GM04503 (cell line): Measurements from ENCODE around the gene PGAM5.

Source experiments
- DNase-seq: peaks from one replicate; pipeline ENCODE4 v3.0.0-alpha.2; 2012; ENCODE audit warnings: low read depth

Gene PGAM5

GRCh38 chr12:132723015-132723763 is 12.5 kb downstream of the PGAM5 start:
- DNase-seq: no peak

GRCh38 chr12:132723764-132724140 is 13.1 kb downstream of the PGAM5 start:
- no peak for DNase-seq

GRCh38 chr12:132724506-132725241 is 14.0 kb downstream of the PGAM5 start:
- no peak for DNase-seq

- no peak for DNase-seq
Observed at GRCh38 chr12:132726386-132726785, 15.7 kb downstream of the PGAM5 start.

GRCh38 chr12:132727091-132727794 is 16.6 kb downstream of the PGAM5 start:
- no peak for DNase-seq

GRCh38 chr12:132728502-132728901 is 17.9 kb downstream of the PGAM5 start:
- DNase-seq: no peak

GRCh38 chr12:132729541-132730320 is 19.1 kb downstream of the PGAM5 start:
- DNase-seq: no peak

GRCh38 chr12:132730353-132730752 is 19.7 kb downstream of the PGAM5 start:
- no peak for DNase-seq

GRCh38 chr12:132731574-132731973 is 20.9 kb downstream of the PGAM5 start:
- DNase-seq: no peak

- no peak for DNase-seq
Observed at GRCh38 chr12:132734206-132734605, 23.6 kb downstream of the PGAM5 start.

GRCh38 chr12:132735496-132735895 is 24.9 kb downstream of the PGAM5 start:
- DNase-seq: no peak

GRCh38 chr12:132736378-132736777 is 25.7 kb downstream of the PGAM5 start:
- no peak for DNase-seq

- DNase-seq: no peak
Observed at GRCh38 chr12:132736913-132737312, 26.3 kb downstream of the PGAM5 start.

- no peak for DNase-seq
Observed at GRCh38 chr12:132739600-132740312, 29.1 kb downstream of the PGAM5 start.

GRCh38 chr12:132740313-132740646 is 29.6 kb downstream of the PGAM5 start:
- DNase-seq: no peak

GRCh38 chr12:132740652-132741051 is 30.0 kb downstream of the PGAM5 start:
- no peak for DNase-seq

GRCh38 chr12:132741620-132742019 is 31.0 kb downstream of the PGAM5 start:
- DNase-seq: no peak

GRCh38 chr12:132743831-132744230 is 33.2 kb downstream of the PGAM5 start:
- DNase-seq: no peak

GRCh38 chr12:132746613-132747012 is 36.0 kb downstream of the PGAM5 start:
- no peak for DNase-seq

GRCh38 chr12:132747395-132747794 is 36.8 kb downstream of the PGAM5 start:
- no peak for DNase-seq

- no peak for DNase-seq
Observed at GRCh38 chr12:132747896-132748295, 37.3 kb downstream of the PGAM5 start.

- no peak for DNase-seq
Observed at GRCh38 chr12:132748319-132748718, 37.7 kb downstream of the PGAM5 start.
